Measurements from ENCODE around the gene ATP5MG.

DNA sequence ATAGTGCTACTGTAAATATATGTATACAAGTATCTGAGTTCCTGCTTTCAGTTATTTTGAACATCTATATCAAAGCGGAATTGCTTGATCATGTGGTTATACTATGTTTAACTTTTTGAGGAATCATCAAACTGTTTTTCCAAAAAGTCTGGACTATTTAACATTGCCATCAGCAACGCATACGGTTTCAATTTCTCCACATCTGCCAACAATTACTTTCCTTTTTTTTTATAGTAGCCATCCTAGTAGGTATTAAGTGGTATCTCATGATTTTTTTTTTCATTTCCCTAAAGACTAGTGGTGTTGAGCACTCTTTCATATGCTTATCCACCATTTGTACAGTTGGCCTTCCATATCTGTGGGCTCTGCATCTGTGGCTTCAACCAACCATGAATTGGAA lies 43.3 kb upstream of the ATP5MG start:
- no peak for TF ChIP-seq ZNF585B (tag by site-specific recombination; IDR thresholded peaks at IDR 0.05)
- TF ChIP-seq, protein P1, sequence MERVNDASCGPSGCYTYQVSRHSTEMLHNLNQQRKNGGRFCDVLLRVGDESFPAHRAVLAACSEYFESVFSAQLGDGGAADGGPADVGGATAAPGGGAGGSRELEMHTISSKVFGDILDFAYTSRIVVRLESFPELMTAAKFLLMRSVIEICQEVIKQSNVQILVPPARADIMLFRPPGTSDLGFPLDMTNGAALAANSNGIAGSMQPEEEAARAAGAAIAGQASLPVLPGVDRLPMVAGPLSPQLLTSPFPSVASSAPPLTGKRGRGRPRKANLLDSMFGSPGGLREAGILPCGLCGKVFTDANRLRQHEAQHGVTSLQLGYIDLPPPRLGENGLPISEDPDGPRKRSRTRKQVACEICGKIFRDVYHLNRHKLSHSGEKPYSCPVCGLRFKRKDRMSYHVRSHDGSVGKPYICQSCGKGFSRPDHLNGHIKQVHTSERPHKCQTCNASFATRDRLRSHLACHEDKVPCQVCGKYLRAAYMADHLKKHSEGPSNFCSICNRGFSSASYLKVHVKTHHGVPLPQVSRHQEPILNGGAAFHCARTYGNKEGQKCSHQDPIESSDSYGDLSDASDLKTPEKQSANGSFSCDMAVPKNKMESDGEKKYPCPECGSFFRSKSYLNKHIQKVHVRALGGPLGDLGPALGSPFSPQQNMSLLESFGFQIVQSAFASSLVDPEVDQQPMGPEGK (tag by site-specific recombination; IDR thresholded peaks at IDR 0.05), result no peak
